SH-SY5Y (cell line): ENCODE measurements around the gene RGS12.

Experiments
- GATA2 ChIP-seq: IDR thresholded peaks from 2 replicates; pipeline ENCODE4 v1.6.1; 2011; ENCODE audit warnings: mild to moderate bottlenecking, low read depth, low read length
- GATA3 ChIP-seq: IDR thresholded peaks from 2 replicates; pipeline ENCODE4 v1.6.1; 2011; ENCODE audit warnings: low read depth, mild to moderate bottlenecking, low read length, moderate library complexity

- no peak for TF ChIP-seq GATA3
- no peak for TF ChIP-seq GATA2
Observed at GRCh38 chr4:3338321-3338838, 45.6 kb downstream of the RGS12 start.
